Body of pancreas (tissue), 4 donors: ENCODE measurements around the gene NPAS2. TPM values are rescaled to one million over a fixed set of nuclear protein-coding genes. Genes with fewer than 3 reads are reported as not detected.

Experiments
- ATAC-seq: fragments of 150-250 bp; one replicate; pipeline ENCODE4 v1.9.1; 2016
- DNase-seq, 4 donors: peaks; one replicate each; pipeline ENCODE4 v3.0.0-alpha.2; 2019
- H3K27ac ChIP-seq, 4 donors: fragments of 200-600 bp; sonication (generic); 1 replicate in 3 of 4; 2 replicates in 1 of 4; pipeline versions ENCODE4 v1.5.1 to v1.6.1; 2016 to 2019; ENCODE audit warnings: mild to moderate bottlenecking in 1 of 4, mixed read lengths in 1 of 4, moderate library complexity in 1 of 4
- H3K27me3 ChIP-seq, 2 donors: fragments of 200-600 bp; sonication (generic); one replicate each; pipeline ENCODE4 v1.6.0; 2016; ENCODE audit warnings: mild to moderate bottlenecking in 1 of 2
- H3K36me3 ChIP-seq, 2 donors: fragments of 200-600 bp; sonication (generic); replicated peaks in 1 of 2; 2 replicates each; pipeline ENCODE4 v1.5.1; 2016; ENCODE audit warnings: low read depth in 2 of 2; ENCODE audit not compliant: insufficient read depth in 1 of 2
- H3K4me1 ChIP-seq: fragments of 200-600 bp; sonication (generic); one replicate; pipeline ENCODE4 v1.6.0; 2016
- H3K4me3 ChIP-seq, 2 donors: fragments of 200-600 bp; sonication (generic); 1 replicate in 1 of 2; 2 replicates in 1 of 2; pipeline ENCODE4 v1.5.1; 2016 to 2019
- H3K9me3 ChIP-seq, 3 donors: fragments of 200-600 bp; sonication (generic); 1 replicate in 2 of 3; 2 replicates in 1 of 3; pipeline ENCODE4 v1.5.1; 2016
- CTCF ChIP-seq, 7 experiments: fragments of 450-650 bp in 4 of 7; fragments of 200-600 bp in 3 of 7; sonication (generic) in 3 of 7; IDR thresholded peaks; one replicate each; pipeline ENCODE4 v1.5.1; 2016 to 2019; ENCODE audit warnings: antibody characterized with exemption in 7 of 7
- POLR2A ChIP-seq, 3 donors: fragments of 450-650 bp; IDR thresholded peaks; one replicate each; pipeline ENCODE4 v1.6.1; 2016; ENCODE audit warnings: antibody characterized with exemption in 3 of 3, mild to moderate bottlenecking in 2 of 3
- WGBS, 2 donors: methylation state at CpG; one replicate each; pipeline ENCODE4 v1.1.5; 2017; 5-methylcytosine and 5-hydroxymethylcytosine counted together
- intact Hi-C: fragments of 100-400 bp; cut with DNase I; formaldehyde crosslinking; loops from one replicate; pipeline ENCODE4 v1.15.1; 2023
- total RNA-seq, 2 donors: library from RNA; depleted of rRNA; stranded (reverse); fragments of >200 nt; gene quantifications; one replicate each; pipeline ENCODE4 v1.1.0, GENCODE V29; 2016

NPAS2 gene
- total RNA-seq, 2 donors from 2014 or later = 32.7 to 51.7 TPM

- ATAC-seq = no peak
- Histone ChIP-seq H3K27me3 (no peaks in the 10 kb centered on the region), H3K4me3 (no peak overlapping the region), H3K9me3 (no peaks in the 10 kb centered on the region), H3K4me1 (no peaks in the 10 kb centered on the region), H3K36me3 (peaks cover 20 to 31% of the 10 kb centered on the region in 2 donors), H3K27ac (no peak overlapping the region)
- DNase-seq = no peak
- TF ChIP-seq CTCF (IDR thresholded peaks at IDR 0.05) = no peak
- TF ChIP-seq POLR2A (IDR thresholded peaks at IDR 0.05) = no peak
- 95% methylated on average over 8 of the region's 8 CpGs for WGBS, 2 donors
- intact Hi-C loops = no loop called here
Observed at GRCh38 chr2:101027852-101028251, 207.9 kb downstream of the NPAS2 start.

GRCh38 chr2:101030866-101031554 lies 211.1 kb downstream of the NPAS2 start:
- H3K27ac ChIP-seq = no peak overlapping the region
- ATAC-seq = peak; percentile 16
- 53 to 69% methylated on average over 10 of the region's 10 CpGs for WGBS, 2 donors
- DNase-seq = peak in 2 of 4 donors; percentile 47 to 50
- no peaks in the 10 kb centered on the region for H3K27me3 ChIP-seq
- H3K9me3 ChIP-seq = no peaks in the 10 kb centered on the region
- intact Hi-C loops = loop anchor here (10.0 kb wide), 2 partner anchors 124 to 174 kb away; partner anchors contain the start of gene TBC1D8
- H3K36me3 ChIP-seq = peaks cover 20 to 53% of the 10 kb centered on the region in 2 donors
- no peaks in the 10 kb centered on the region for H3K4me1 ChIP-seq
- no peak overlapping the region for H3K4me3 ChIP-seq
- no peak for TF ChIP-seq POLR2A (IDR thresholded peaks at IDR 0.05)
- TF ChIP-seq CTCF (IDR thresholded peaks at IDR 0.05) = no peak

- ATAC-seq = no peak
- Histone ChIP-seq H3K27me3 (no peaks in the 10 kb centered on the region), H3K9me3 (no peaks in the 10 kb centered on the region), H3K4me3 (no peak overlapping the region), H3K4me1 (no peaks in the 10 kb centered on the region), H3K36me3 (peaks cover 16 to 48% of the 10 kb centered on the region in 2 donors), H3K27ac (no peak overlapping the region)
- no peak for TF ChIP-seq POLR2A (IDR thresholded peaks at IDR 0.05)
- no peak for TF ChIP-seq CTCF (IDR thresholded peaks at IDR 0.05)
- WGBS, 2 donors = 90 to 93% methylated on average over 13 to 15 of the region's 15 CpGs
- intact Hi-C loops = loop anchor here (10.0 kb wide), 2 partner anchors 123 to 173 kb away; partner anchors contain the start of gene TBC1D8
- peak in 1 of 4 donors; percentile 0 for DNase-seq
Observed at GRCh38 chr2:101032084-101032776, 212.3 kb downstream of the NPAS2 start.

GRCh38 chr2:101036562-101036961 lies 216.6 kb downstream of the NPAS2 start:
- peaks cover 0 to 43% of the 10 kb centered on the region in 2 donors for H3K36me3 ChIP-seq
- no peaks in the 10 kb centered on the region for H3K27me3 ChIP-seq
- intact Hi-C loops = loop anchor here (10.0 kb wide), 2 partner anchors 118 to 168 kb away; partner anchors contain the start of gene TBC1D8
- TF ChIP-seq CTCF (IDR thresholded peaks at IDR 0.05) (peak in 6 of 7 experiments; percentile 29 to 62 (median 54)), POLR2A (IDR thresholded peaks at IDR 0.05) (no peak)
- H3K4me3 ChIP-seq = no peak overlapping the region
- H3K4me1 ChIP-seq = no peaks in the 10 kb centered on the region
- WGBS, 2 donors = 51 to 67% methylated on average over 2 of the region's 2 CpGs
- H3K9me3 ChIP-seq = no peaks in the 10 kb centered on the region
- H3K27ac ChIP-seq = no peak overlapping the region
- DNase-seq (no peak), ATAC-seq (no peak)
